GM21367 (cell line): ENCODE data around the gene INTS15.

Source experiments
- ATAC-seq: cut with Tn5 transposase; IDR thresholded peaks from one replicate; pipeline ENCODE4 v1.9.1; 2021; ENCODE audit not compliant: unreplicated experiment

Gene INTS15

GRCh38 chr7:6642239-6642839 is 52.5 kb downstream of the INTS15 start:
- ATAC-seq = no peak

- ATAC-seq = no peak
These were observed 53.2 kb downstream of the INTS15 start for GRCh38 chr7:6642861-6643640.

- ATAC-seq = no peak
These were observed 54.2 kb downstream of the INTS15 start for GRCh38 chr7:6643915-6644625.

GRCh38 chr7:6644728-6645127 is 54.9 kb downstream of the INTS15 start:
- no peak for ATAC-seq

GRCh38 chr7:6646465-6646864 is 56.6 kb downstream of the INTS15 start:
- ATAC-seq = no peak

GRCh38 chr7:6647080-6647479 is 57.3 kb downstream of the INTS15 start:
- ATAC-seq = no peak

- ATAC-seq = no peak
These were observed 57.7 kb downstream of the INTS15 start for GRCh38 chr7:6647541-6647940.

- ATAC-seq = no peak
These were observed 58.4 kb downstream of the INTS15 start for GRCh38 chr7:6648066-6648814.

- no peak for ATAC-seq
These were observed 58.9 kb downstream of the INTS15 start for GRCh38 chr7:6648815-6649104.

GRCh38 chr7:6649241-6649961 is 59.6 kb downstream of the INTS15 start:
- no peak for ATAC-seq

GRCh38 chr7:6650086-6650485 is 60.3 kb downstream of the INTS15 start:
- no peak for ATAC-seq

GRCh38 chr7:6650521-6651011 is 60.7 kb downstream of the INTS15 start:
- ATAC-seq = no peak

- no peak for ATAC-seq
These were observed 62.1 kb downstream of the INTS15 start for GRCh38 chr7:6651851-6652445.

GRCh38 chr7:6652446-6653011 is 62.7 kb downstream of the INTS15 start:
- no peak for ATAC-seq

- no peak for ATAC-seq
These were observed 63.5 kb downstream of the INTS15 start for GRCh38 chr7:6653071-6654003.

- no peak for ATAC-seq
These were observed 64.5 kb downstream of the INTS15 start for GRCh38 chr7:6654113-6654841.

- ATAC-seq = no peak
These were observed 65.2 kb downstream of the INTS15 start for GRCh38 chr7:6654842-6655610.
